HG03558 (cell line): Measurements from ENCODE around the gene CFAP99.

Source experiments
- ATAC-seq: cut with Tn5 transposase; IDR thresholded peaks from one replicate; pipeline ENCODE4 v1.9.1; 2021; ENCODE audit warnings: moderate number of reproducible peaks; ENCODE audit not compliant: unreplicated experiment; ENCODE audit errors: extremely low read depth

CFAP99 gene

GRCh38 chr4:2443956-2444740 lies 25.4 kb downstream of the CFAP99 start:
- ATAC-seq, result no peak

GRCh38 chr4:2445130-2445529 lies 26.4 kb downstream of the CFAP99 start:
- no peak for ATAC-seq

DNA sequence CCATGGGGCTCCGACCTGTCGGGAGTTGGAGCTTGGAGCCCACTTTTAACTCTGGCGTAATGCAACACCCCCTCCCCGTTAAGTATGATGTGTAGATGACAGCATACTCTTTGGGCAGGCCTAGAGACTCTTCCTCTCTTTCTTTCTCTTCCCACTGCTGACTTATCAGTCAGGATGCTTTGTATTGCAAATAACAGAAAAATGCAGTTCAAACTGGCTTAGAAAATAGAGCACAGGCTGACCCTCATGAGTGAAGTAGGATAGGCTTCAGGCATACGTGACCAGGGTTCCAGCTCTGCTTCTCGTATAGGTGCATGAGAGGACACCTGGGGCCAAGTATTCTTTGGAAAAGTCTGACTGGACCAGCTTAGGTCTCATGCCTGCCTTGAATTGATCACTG lies 26.8 kb downstream of the CFAP99 start:
- ATAC-seq, result no peak

- no peak for ATAC-seq
Observed at GRCh38 chr4:2446656-2447564, 28.2 kb downstream of the CFAP99 start.

DNA sequence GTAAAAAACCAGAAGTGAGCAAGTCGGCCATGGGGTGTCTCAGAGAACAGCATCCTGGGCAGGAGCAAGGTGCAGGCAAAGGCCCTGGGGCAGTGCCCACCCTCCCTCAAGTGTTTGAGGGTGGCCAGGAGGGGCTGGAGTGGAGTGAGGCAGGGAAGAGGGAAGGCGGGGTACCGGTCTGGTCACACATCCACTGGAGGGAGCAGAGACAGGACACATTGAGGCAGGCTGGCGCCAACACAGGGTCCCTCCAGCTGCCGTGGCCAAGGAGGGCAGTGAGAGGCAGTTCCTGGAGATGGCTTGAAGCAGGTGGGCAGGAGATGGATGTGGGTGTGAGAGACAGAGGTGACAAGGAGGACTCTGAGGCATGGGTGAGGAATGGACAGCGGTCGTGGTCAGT lies 29.8 kb downstream of the CFAP99 start:
- ATAC-seq, result no peak

DNA sequence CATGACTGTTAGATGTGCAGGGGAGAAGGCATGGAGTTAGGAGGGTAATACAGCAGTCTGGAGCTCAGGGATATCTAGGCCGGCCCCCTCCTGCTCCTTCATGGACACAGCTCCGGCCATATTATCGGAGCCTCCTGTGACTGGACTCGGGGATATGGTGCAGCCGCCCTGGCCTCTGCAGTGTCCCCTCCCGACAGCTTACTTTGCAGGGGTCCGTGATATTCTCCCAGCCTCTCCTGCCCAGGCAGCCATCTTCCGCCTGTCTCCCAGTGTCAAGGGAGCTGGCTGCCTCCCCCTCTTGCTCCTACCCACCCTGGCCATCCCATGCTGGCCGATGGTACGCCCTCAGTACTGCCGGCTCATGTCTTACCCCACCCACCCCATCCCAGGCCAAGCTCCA lies 30.3 kb downstream of the CFAP99 start:
- no peak for ATAC-seq

GRCh38 chr4:2449511-2450392 lies 31.0 kb downstream of the CFAP99 start:
- no peak for ATAC-seq

DNA sequence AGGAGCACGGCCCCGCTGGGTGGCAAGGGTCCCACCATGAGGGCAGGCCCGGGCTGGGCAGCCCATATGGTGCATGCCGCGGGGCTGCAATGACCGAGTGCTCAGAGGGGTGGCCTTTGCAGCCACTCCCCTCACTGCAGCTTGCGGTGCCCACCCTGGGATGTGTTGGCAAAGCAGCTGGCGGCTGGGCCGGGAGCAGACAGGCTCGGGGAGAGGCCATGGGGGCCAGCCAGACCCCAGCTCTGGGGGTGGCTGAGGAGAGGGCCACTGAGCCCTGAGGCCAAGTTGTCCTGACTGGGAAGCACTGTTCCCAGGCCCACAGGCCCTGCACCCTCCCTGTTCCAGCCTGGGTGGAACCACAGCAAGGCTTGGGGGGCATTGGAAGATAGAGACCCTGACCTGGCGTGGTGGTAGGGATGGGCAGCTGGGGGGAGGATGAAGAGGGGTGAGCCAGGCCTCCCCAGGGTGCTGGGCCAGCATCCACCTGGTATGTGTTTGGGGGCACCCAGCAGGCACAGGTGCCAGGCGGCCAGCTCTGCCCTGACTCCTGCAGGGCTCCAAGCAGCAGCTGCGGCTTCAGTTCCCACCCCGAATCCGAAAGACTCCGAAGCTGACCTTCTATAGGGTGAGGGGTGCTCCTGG lies 31.8 kb downstream of the CFAP99 start:
- no peak for ATAC-seq

- no peak for ATAC-seq
Observed at GRCh38 chr4:2451036-2451520, 32.3 kb downstream of the CFAP99 start.

DNA sequence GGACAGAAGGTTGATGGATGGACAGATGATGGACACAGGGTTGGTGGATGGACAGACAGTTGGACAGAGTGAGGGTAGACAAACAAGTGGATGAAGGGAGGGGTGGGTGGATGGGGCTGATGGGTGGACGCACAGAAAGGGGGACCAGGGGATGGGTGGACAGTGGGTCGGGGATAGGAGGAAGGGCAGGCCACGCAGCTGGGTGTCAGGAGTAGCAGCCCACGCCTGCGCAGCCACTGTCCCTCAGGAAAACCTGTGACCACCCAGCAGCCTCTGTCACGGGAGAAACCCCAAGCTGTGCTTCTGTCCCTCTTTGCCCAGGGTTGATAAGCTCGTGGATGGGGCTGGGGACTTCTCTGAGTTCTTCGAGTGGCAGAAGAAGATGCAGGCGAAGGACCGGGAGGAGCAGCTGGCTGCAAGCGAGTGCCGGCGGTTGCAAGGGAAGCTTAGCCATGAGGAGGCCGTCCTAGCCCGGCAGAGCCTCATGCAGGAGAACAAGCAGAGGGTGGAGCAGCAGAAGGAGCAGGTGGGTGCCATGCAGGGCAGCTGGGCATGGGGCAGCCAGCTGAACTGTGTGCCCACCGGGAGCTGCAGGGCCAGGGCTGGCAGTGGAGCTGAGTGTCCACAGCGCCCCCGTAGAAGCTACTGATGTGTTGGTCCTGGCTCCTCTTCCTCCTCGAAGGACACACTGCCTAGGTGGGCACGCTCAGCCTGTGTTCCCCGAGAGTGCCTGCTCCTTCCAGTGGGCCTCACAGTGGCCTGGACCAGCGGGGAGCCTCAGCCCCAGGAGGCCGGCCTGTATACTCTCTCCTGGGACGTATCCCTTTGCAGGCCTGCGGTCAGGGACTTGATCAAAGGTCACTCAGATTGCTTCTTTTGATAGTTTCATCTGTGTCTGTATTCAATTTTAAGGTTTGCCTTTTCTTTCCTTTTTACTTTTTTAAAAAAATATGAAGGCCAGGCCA lies 33.3 kb downstream of the CFAP99 start:
- ATAC-seq, result no peak

GRCh38 chr4:2457481-2458295 lies 38.9 kb downstream of the CFAP99 start:
- no peak for ATAC-seq

GRCh38 chr4:2458546-2459491 lies 40.1 kb downstream of the CFAP99 start:
- ATAC-seq, result no peak

DNA sequence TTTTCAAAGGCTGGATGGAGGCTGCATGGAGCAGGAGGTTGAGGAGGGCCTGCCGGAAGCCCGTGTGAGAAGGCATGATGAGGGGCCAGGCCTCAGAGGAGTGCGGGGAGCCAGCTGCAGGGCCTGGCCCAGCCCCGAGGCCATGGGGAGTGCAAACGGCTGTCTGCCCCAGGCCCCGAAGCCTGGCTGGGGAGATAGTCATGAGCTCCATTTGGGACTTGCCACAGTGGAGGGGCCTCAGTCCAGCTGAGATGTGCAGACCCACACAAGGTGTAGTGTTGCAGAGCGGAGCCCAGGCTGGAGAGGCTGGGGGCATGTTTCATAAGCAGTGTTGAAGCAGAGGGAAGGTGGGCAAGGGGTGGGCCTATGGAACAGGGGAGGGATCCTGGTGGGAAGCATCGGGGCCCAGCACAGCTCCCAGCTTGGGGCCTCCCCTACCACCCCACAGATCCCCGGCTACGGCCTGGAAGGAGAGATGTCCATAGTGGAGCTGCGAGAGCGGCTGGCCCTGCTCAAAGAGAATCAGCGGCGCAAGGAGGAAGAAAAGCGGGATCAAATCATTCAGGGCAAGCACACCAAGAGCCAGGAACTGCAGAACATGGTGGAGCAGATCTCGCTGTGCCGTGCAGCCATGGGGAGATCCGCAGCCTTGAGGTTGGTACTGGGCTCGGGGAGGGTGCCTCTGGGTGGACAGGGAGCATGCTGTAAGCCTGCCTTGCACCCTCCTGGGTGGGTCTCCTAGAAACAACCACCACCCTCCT lies 41.0 kb downstream of the CFAP99 start:
- ATAC-seq, result no peak

GRCh38 chr4:2461246-2461960 lies 42.6 kb downstream of the CFAP99 start:
- ATAC-seq, result no peak

- ATAC-seq, result no peak
Observed at GRCh38 chr4:2462218-2462991, 43.6 kb downstream of the CFAP99 start.
